GM23248 (cell line): ENCODE data around the gene GASK1A.

Experiments used
- EZH2 ChIP-seq: fragments of 200-600 bp; sonication (generic); IDR thresholded peaks from 2 replicates; pipeline ENCODE4 v1.6.1; 2018; ENCODE audit warnings: antibody characterized with exemption, mild to moderate bottlenecking; ENCODE audit not compliant: insufficient read depth, poor library complexity, severe bottlenecking
- EZH2phosphoT487 ChIP-seq: fragments of 200-600 bp; sonication (generic); IDR thresholded peaks from 2 replicates; pipeline ENCODE4 v1.6.1; 2018; ENCODE audit warnings: antibody characterized with exemption, moderate library complexity, mild to moderate bottlenecking, low read depth; ENCODE audit not compliant: insufficient read depth

DNA sequence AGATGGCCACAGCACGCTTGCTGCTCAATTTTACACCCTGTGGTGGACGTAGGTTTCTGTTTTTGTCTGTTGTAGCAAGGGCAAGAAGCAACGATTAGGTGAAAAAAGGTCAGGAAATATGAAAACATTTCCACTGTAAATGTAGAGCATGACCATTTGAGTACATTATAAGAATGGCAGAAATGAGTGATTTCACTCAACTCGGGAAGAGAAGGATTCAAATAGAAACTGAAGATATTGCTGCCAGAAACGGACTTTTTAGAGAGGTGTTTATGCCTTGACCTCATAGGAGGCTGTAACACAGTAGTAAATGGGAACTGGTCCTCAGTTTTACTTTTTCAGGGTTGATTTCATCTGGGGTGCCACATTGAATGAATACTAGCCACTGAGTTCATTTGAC, 33.1 kb upstream of the GASK1A start:
- TF ChIP-seq EZH2, result no peak
- TF ChIP-seq EZH2phosphoT487, result no peak
